ENCODE results near the gene MPP3.
"Not testable (repeated sequence)": the region's sequence is repeated elsewhere in the genome, so short reads cannot be mapped to it uniquely, and the experiment has no call there.

The MPP3 gene

GRCh38 chr17:43873815-43874214 lies 40.9 kb upstream of the MPP3 start:
- peaks cover 12% of the 10 kb centered on the region for H3K4me1 Mint-ChIP-seq
- DNase-seq, result no peak
- no peaks in the 10 kb centered on the region for H3K36me3 Mint-ChIP-seq (ENCODE audit: low read depth)
- no peak overlapping the region for H3K4me3 Mint-ChIP-seq
- no peak for TF ChIP-seq CTCF (IDR thresholded peaks at IDR 0.05)
- H3K27ac Mint-ChIP-seq, result no peak overlapping the region
- peaks cover 13% of the 10 kb centered on the region for H3K27me3 Mint-ChIP-seq (ENCODE audit: low read depth, poor library complexity)
- H3K9me3 Mint-ChIP-seq, result peaks cover under 1% of the 10 kb centered on the region

GRCh38 chr17:43873091-43873490 lies 40.1 kb upstream of the MPP3 start:
- DNase-seq, result no peak
- Mint-ChIP-seq H3K9me3 (peaks cover 7% of the 10 kb centered on the region), H3K4me3 (no peak overlapping the region), H3K27me3 (ENCODE audit: low read depth, poor library complexity) (peaks cover 21% of the 10 kb centered on the region), H3K27ac (no peak overlapping the region), H3K36me3 (ENCODE audit: low read depth) (no peaks in the 10 kb centered on the region), H3K4me1 (peaks cover 9% of the 10 kb centered on the region)
- no peak for TF ChIP-seq CTCF (IDR thresholded peaks at IDR 0.05)

- Mint-ChIP-seq H3K4me1 (peaks cover 9% of the 10 kb centered on the region), H3K9me3 (peaks cover 7% of the 10 kb centered on the region), H3K27me3 (ENCODE audit: low read depth, poor library complexity) (peaks cover 30% of the 10 kb centered on the region), H3K36me3 (ENCODE audit: low read depth) (no peaks in the 10 kb centered on the region), H3K4me3 (no peak overlapping the region), H3K27ac (no peak overlapping the region)
- no peak for DNase-seq
- TF ChIP-seq CTCF (IDR thresholded peaks at IDR 0.05), result no peak
Measured at GRCh38 chr17:43871946-43872690, 39.2 kb upstream of the MPP3 start.

GRCh38 chr17:43869031-43869430 lies 36.1 kb upstream of the MPP3 start:
- not testable (repeated sequence) for H3K9me3 Mint-ChIP-seq; H3K27ac Mint-ChIP-seq; H3K36me3 Mint-ChIP-seq (ENCODE audit: low read depth); DNase-seq; H3K4me3 Mint-ChIP-seq
- Mint-ChIP-seq H3K27me3 (ENCODE audit: low read depth, poor library complexity) (peaks cover 55% of the 10 kb centered on the region), H3K4me1 (peaks cover 14% of the 10 kb centered on the region)

DNA sequence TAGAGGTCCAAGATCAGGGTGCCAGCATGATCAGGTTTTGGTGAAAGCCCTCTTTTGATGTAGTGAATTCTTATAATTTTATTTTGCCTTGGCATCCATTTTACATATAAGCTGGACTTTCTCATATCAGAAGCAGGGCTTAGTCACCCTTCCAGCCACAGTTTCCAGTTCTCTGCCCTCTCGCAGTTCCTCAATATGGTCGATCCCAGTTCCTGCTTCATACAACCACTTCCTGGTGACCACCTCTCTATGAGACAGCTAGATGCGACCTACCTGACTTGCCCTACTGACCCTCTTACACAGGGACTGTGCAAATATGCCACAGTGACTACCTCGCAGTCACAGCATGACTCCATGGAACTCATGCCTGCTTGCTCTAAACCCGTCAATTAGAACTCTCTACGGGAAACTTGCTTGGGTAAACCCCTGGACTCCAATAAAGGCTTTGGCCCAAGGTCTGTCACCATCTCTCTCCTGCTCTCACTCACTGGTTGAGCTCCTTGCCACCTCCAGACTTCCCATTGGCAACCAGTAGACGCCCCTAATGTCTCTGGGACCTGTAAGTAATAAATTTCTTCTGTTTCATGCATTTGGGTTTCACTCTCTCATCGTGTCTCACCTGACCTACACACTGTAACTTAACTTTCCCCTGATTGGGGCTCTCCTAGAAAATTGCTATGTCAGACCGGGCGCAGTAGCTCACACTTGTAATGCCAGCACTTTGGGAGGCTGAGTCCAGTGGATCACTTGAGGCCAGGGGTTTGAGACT lies 35.5 kb upstream of the MPP3 start:
- H3K27me3 Mint-ChIP-seq (ENCODE audit: low read depth, poor library complexity), result peaks cover 57% of the 10 kb centered on the region
- H3K9me3 Mint-ChIP-seq, result peaks cover 7% of the 10 kb centered on the region
- H3K36me3 Mint-ChIP-seq (ENCODE audit: low read depth), result no peaks in the 10 kb centered on the region
- TF ChIP-seq CTCF (IDR thresholded peaks at IDR 0.05), result no peak
- no peak overlapping the region for H3K4me3 Mint-ChIP-seq
- H3K4me1 Mint-ChIP-seq, result peaks cover 19% of the 10 kb centered on the region
- no peak for DNase-seq
- H3K27ac Mint-ChIP-seq, result no peak overlapping the region

DNA sequence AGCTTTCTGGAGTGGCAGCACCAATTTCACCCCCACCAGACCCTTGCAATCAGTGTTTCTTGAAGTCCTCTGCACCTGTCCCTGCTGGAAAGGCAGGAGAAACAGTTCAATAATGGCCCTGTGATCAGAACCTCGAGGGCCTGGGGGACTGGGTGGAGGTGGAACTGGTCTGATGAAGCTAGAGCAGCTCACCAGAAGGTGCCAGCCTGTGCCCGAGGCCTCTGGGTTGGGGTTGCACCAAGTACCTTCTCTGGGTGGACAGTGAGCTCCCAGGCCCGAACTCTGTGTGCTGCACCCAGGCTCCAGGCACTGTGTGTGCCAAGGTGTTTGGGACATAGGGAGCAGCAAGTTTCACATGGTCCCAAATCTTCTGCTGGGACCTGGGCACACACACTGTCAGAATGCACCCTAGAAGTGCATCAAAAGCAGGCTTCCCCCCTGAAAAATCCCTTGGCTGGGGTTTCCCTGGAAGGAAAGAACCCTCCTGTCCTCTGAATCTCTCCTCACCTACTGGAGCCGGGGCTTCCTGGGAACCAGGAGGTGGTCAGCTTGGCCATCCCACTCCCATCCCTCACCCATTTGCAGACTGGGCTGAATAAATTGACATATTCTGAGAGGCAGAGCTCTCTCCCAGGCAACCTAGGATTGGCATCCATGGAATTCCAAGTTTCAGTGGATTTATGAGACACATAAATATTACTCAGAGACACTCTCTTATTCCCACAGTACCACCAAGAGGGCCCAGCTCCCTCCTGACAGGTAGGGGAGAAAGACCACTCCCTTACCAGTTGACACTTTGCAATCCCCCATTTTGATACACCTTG lies 31.4 kb upstream of the MPP3 start:
- H3K27ac Mint-ChIP-seq, result no peak overlapping the region
- no peak for DNase-seq
- H3K36me3 Mint-ChIP-seq (ENCODE audit: low read depth), result no peaks in the 10 kb centered on the region
- H3K9me3 Mint-ChIP-seq, result peaks cover 7% of the 10 kb centered on the region
- H3K4me1 Mint-ChIP-seq, result peaks cover 38% of the 10 kb centered on the region
- TF ChIP-seq CTCF (IDR thresholded peaks at IDR 0.05), result no peak
- H3K27me3 Mint-ChIP-seq (ENCODE audit: low read depth, poor library complexity), result peaks cover 50% of the 10 kb centered on the region
- H3K4me3 Mint-ChIP-seq, result no peak overlapping the region
